Activated B cell treated with CpG ODN at 0.5 μM for 24 hours (primary cell): ENCODE data around the gene ASIC4. TPM values are rescaled to one million over a fixed set of nuclear protein-coding genes. Genes with fewer than 3 reads are reported as not detected.
A peak's percentile ranks its signal among the peaks of the same experiment; 100 is the strongest.

Source experiments
- ATAC-seq: fragments of 200-7000 bp; cut with Tn5 transposase; one replicate; pipeline ENCODE4 v1.10.0; 2021; ENCODE audit warnings: low read depth, mild to moderate bottlenecking, moderate library complexity
- CTCF ChIA-PET: fragments of 350-600 bp; sonication (Branson Sonifier 250); formaldehyde crosslinking; loops from one replicate; lab custom pipeline; 2021; ENCODE audit warnings: antibody characterized with exemption; lab: Charles Lee
- POLR2A ChIA-PET: fragments of 350-600 bp; sonication (Branson Sonifier 250); formaldehyde crosslinking; loops from one replicate; lab custom pipeline; 2021; ENCODE audit warnings: antibody characterized with exemption; lab: Charles Lee
- DNase-seq: peaks from one replicate; pipeline ENCODE4 v3.0.0; 2022
- H3K27ac Mint-ChIP-seq: one replicate; pipeline ENCODE4 v1.8.0; 2020; ENCODE audit warnings: mixed read lengths
- H3K27me3 Mint-ChIP-seq: one replicate; pipeline ENCODE4 v1.8.0; 2021; ENCODE audit warnings: mixed read lengths
- H3K36me3 Mint-ChIP-seq: one replicate; pipeline ENCODE4 v1.8.0; 2021; ENCODE audit warnings: low read depth, mixed read lengths
- H3K4me1 Mint-ChIP-seq: one replicate; pipeline ENCODE4 v1.8.0; 2021; ENCODE audit warnings: mixed read lengths
- H3K4me3 Mint-ChIP-seq: one replicate; pipeline ENCODE4 v1.8.0; 2020; ENCODE audit warnings: mild to moderate bottlenecking, mixed read lengths
- H3K9me3 Mint-ChIP-seq: one replicate; pipeline ENCODE4 v1.8.0; 2020; ENCODE audit warnings: mixed read lengths
- intact Hi-C: fragments of 100-400 bp; cut with micrococcal nuclease; formaldehyde crosslinking; loops from one replicate; pipeline ENCODE4 v1.15.1; 2024
- total RNA-seq: library from RNA; stranded (reverse); gene quantifications from 2 replicates; pipeline ENCODE4 v1.2.3, GENCODE V29; 2022
- TF ChIP-seq, protein P1 (sequence below): fragments of 200-600 bp; IDR thresholded peaks from one replicate; pipeline ENCODE4 v1.8.0; 2022; ENCODE audit warnings: antibody characterized with exemption, mild to moderate bottlenecking

ASIC4 gene
- total RNA-seq, 1 donor from 2014 or later: not detected

DNA sequence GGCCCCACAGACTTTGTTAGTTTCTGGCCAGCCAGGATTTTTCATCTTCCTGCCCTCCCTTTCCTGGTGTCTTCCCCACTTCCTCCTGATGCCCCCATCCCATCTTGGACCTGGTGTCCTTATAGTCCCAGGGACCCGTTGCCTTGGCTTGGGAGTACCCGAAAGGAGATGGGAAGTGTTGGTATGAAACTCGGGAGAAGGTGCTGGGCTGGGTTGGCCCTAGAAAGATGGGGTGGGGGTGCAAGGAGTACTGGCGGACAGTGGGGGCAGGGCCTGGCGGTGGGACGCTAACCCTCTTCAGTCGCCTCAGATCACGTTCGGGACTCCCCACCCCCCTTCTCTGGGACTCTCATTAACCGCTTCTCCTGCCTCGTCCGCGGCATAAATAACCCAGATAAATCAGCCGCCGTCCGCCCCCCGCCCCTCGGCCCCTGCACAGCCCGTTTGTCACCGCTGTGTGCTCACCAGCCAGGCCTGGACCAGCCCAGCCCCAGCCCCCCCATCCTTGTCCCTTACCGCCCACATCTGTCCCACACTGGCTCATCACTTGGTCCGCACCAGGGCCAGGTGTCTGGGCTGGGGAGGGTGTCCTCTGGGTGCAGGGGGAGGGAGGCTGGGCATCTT lies 3.7 kb upstream of the ASIC4 start:
- no peak for ATAC-seq
- Mint-ChIP-seq H3K27ac (no peak overlapping the region), H3K9me3 (no peaks in the 10 kb centered on the region), H3K4me3 (peak overlapping the region; percentile 38), H3K4me1 (peaks cover 22% of the 10 kb centered on the region), H3K27me3 (peaks cover 56% of the 10 kb centered on the region), H3K36me3 (peaks cover 13% of the 10 kb centered on the region)
- no peak for DNase-seq
- intact Hi-C loops: loop anchor here (1.0 kb wide), 1 partner anchor 12 kb away; the partner anchor contains the start of gene GMPPA
- ChIA-PET CTCF (interaction anchor here (1.1 to 3.4 kb wide), 5 partner anchors 12 to 179 kb away, joined by 3 to 16 read pairs (median 5); partner anchors contain the start of genes CHPF, GMPPA and TMEM198), POLR2A (no interaction called here)
- TF ChIP-seq, protein P1, sequence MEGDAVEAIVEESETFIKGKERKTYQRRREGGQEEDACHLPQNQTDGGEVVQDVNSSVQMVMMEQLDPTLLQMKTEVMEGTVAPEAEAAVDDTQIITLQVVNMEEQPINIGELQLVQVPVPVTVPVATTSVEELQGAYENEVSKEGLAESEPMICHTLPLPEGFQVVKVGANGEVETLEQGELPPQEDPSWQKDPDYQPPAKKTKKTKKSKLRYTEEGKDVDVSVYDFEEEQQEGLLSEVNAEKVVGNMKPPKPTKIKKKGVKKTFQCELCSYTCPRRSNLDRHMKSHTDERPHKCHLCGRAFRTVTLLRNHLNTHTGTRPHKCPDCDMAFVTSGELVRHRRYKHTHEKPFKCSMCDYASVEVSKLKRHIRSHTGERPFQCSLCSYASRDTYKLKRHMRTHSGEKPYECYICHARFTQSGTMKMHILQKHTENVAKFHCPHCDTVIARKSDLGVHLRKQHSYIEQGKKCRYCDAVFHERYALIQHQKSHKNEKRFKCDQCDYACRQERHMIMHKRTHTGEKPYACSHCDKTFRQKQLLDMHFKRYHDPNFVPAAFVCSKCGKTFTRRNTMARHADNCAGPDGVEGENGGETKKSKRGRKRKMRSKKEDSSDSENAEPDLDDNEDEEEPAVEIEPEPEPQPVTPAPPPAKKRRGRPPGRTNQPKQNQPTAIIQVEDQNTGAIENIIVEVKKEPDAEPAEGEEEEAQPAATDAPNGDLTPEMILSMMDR: no peak

DNA sequence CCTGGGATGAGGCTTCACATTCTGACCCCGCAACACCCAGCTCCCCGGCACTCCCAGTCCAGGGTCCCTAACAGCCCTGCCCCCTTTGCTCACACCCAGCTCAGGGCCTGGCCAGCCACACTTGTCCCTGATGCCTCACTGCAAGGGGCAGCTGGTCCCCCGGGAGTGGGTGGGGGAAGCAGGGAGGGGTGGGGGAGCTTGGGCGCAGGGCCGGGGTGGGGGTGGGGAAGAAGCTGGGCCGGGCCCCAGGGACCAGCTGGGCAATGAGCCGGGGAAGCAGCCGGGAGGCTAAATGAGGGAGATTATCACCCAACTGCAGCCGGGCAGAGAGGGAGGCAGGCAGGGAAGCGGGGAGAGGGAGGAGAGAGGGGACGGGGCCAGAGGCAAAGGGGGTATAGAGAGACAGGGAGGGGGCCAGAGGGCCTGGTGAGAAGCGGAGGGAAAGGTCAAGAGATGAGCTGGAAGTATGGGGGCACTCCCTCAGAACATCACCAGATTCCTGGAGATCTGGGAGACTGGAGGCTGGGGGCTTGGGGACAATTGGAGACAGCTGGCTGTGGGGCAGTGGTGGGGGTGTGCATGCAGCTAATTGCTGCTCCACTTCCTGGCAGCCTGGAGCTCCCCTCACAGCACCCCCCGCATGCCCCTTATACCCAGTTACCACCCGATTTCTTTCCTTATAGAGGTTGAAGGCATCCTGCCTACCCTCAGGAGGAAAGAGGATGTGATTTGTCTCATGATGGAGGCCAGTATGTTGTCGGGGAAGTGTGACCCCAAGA lies 2.5 kb upstream of the ASIC4 start:
- H3K4me1 Mint-ChIP-seq: peaks cover 22% of the 10 kb centered on the region
- H3K27me3 Mint-ChIP-seq: peaks cover 65% of the 10 kb centered on the region
- H3K9me3 Mint-ChIP-seq: no peaks in the 10 kb centered on the region
- ChIA-PET CTCF (interaction anchor here (0.8 to 1.0 kb wide), 2 partner anchors 18 to 49 kb away, joined by 3 to 5 read pairs; no protein-coding TSS in a partner anchor), POLR2A (interaction anchor here (0.6 kb wide), 1 partner anchor 31 kb away, joined by 6 read pairs; no protein-coding TSS in a partner anchor)
- intact Hi-C loops: no loop called here
- peaks cover 4% of the 10 kb centered on the region for H3K36me3 Mint-ChIP-seq
- H3K4me3 Mint-ChIP-seq: no peak overlapping the region
- no peak overlapping the region for H3K27ac Mint-ChIP-seq
- TF ChIP-seq, protein P1: no peak
- DNase-seq: no peak
- ATAC-seq: no peak

DNA sequence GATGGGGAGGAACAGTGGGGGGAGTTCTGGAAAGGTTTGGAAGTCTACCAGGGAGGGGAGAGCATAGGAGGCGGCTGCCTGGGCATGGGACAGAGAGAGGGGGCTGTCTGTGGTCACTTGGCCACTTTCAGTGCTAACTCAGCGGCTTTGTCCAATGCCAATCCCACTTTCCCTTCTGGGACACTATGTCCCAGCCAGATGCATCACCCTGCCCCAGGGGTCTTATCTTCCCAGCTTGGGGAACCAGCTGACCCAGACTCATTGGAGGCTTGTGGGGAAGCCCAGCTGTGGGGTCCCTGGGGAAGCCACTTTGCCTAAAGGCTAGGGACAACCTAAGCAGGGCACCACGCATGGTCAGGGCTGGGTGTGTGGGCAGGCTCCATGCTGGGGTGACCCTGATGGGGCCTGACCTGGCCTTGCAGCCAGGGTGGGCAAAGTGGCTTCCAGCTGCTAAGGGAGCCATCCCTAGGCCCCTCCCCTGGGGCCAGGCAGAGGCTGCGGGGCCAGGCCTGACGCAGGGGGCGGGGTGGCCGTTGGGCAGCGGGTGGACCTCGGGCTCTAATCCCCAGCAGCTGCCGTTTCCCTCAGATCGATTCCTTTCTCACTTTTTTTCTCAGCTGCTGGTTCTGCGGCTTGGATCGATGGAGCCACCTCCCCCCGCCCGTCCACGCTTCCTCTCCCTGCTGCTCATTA lies 1.6 kb upstream of the ASIC4 start:
- H3K27me3 Mint-ChIP-seq: peaks cover 74% of the 10 kb centered on the region
- no peak overlapping the region for H3K27ac Mint-ChIP-seq
- TF ChIP-seq, protein P1: no peak
- intact Hi-C loops: no loop called here
- H3K36me3 Mint-ChIP-seq: no peaks in the 10 kb centered on the region
- DNase-seq (no peak), ATAC-seq (no peak)
- no peaks in the 10 kb centered on the region for H3K9me3 Mint-ChIP-seq
- H3K4me3 Mint-ChIP-seq: no peak overlapping the region
- ChIA-PET POLR2A (no interaction called here), CTCF (interaction anchor here (2.0 kb wide), 1 partner anchor 17 kb away, joined by 5 read pairs; no protein-coding TSS in a partner anchor)
- H3K4me1 Mint-ChIP-seq: peaks cover 22% of the 10 kb centered on the region

DNA sequence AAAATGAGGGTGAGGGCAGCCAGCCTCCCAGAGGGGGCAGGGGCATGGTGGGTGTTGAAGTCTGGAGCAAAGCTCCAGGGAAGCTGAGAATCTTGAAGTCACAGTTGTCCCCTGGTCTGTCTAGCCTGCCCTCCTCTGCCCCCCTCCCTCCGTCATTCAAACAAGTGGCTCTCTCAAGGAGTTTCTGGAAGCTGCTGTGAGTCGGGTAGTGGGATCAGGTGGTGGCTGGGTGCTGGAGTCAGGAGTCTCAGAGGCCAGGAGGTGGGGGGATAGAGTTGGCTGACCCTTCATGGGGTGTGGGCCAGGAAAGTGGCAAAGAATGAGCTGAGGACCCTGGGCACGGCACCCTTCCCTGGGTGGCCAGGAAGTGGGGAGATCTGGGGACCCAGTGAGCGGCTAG lies 495 bp upstream of the ASIC4 start:
- ChIA-PET POLR2A (interaction anchor here (0.6 kb wide), 1 partner anchor 92 kb away, joined by 3 read pairs; no protein-coding TSS in a partner anchor), CTCF (interaction anchor here (2.0 kb wide), 1 partner anchor 16 kb away, joined by 5 read pairs; no protein-coding TSS in a partner anchor)
- TF ChIP-seq, protein P1: no peak
- intact Hi-C loops: no loop called here
- no peak overlapping the region for H3K4me3 Mint-ChIP-seq
- no peak for ATAC-seq
- peaks cover 22% of the 10 kb centered on the region for H3K4me1 Mint-ChIP-seq
- H3K9me3 Mint-ChIP-seq: no peaks in the 10 kb centered on the region
- no peak for DNase-seq
- H3K27ac Mint-ChIP-seq: no peak overlapping the region
- no peaks in the 10 kb centered on the region for H3K36me3 Mint-ChIP-seq
- peaks cover 78% of the 10 kb centered on the region for H3K27me3 Mint-ChIP-seq
